ENCODE results near the gene HIVEP3. TPM values are rescaled to one million over a fixed set of nuclear protein-coding genes. Genes with fewer than 3 reads are reported as not detected.

HIVEP3 gene
- total and polyA plus RNA-seq, 11 donors: 3.2 to 11.9 (median 5.0) TPM

- H3K27ac ChIP-seq: peak overlapping the region in 2 of 12 donors; percentile 8 to 34
- WGBS, 4 donors: 31 to 59% (median 46%) methylated on average over 4 to 5 of the region's 5 CpGs
Observed at GRCh38 chr1:41712695-41713094, 206.0 kb downstream of the HIVEP3 start.

GRCh38 chr1:41712081-41712480, 206.6 kb downstream of the HIVEP3 start:
- peak overlapping the region in 1 of 12 donors; percentile 34 for H3K27ac ChIP-seq

More at GRCh38 chr1:41712695-41713094, 206.0 kb downstream of the HIVEP3 start:
- Histone ChIP-seq H3K27me3 (no peaks in the 10 kb centered on the region), H3K4me3 (no peak overlapping the region), H3K36me3 (no peaks in the 10 kb centered on the region), H3K9me3 (no peaks in the 10 kb centered on the region), H3K4me1 (peaks cover 0 to 30% (median 10%) of the 10 kb centered on the region in 12 donors)
- DNase-seq: peak in 3 of 5 donors; percentile 41 to 68 (median 66)
- no peak for TF ChIP-seq POLR2A (IDR thresholded peaks at IDR 0.05)
- TF ChIP-seq CTCF (IDR thresholded peaks at IDR 0.05): no peak
- intact Hi-C loops (cut with DNase I): no loop called here
- peak; percentile 18 to 67 (median 42) for ATAC-seq

GRCh38 chr1:41711581-41711980, 207.1 kb downstream of the HIVEP3 start:
- Histone ChIP-seq H3K4me1 (peaks cover 0 to 30% (median 10%) of the 10 kb centered on the region in 12 donors), H3K27ac (no peak overlapping the region), H3K9me3 (no peaks in the 10 kb centered on the region), H3K4me3 (no peak overlapping the region), H3K27me3 (no peaks in the 10 kb centered on the region), H3K36me3 (no peaks in the 10 kb centered on the region)
- DNase-seq (no peak), ATAC-seq (no peak)
- 85 to 96% (median 88%) methylated on average over 12 of the region's 12 CpGs for WGBS, 4 donors
- intact Hi-C loops (cut with DNase I): no loop called here
- TF ChIP-seq CTCF (IDR thresholded peaks at IDR 0.05) (no peak), POLR2A (IDR thresholded peaks at IDR 0.05) (no peak)

More at GRCh38 chr1:41712081-41712480, 206.6 kb downstream of the HIVEP3 start:
- no peaks in the 10 kb centered on the region for H3K9me3 ChIP-seq
- H3K4me3 ChIP-seq: no peak overlapping the region
- DNase-seq (no peak), ATAC-seq (peak in 1 of 4 donors; percentile 26)
- no peaks in the 10 kb centered on the region for H3K27me3 ChIP-seq
- WGBS, 4 donors: 93 to 96% (median 94%) methylated on average over 9 to 12 of the region's 12 CpGs
- intact Hi-C loops (cut with DNase I): no loop called here
- H3K36me3 ChIP-seq: no peaks in the 10 kb centered on the region
- TF ChIP-seq CTCF (IDR thresholded peaks at IDR 0.05) (no peak), POLR2A (IDR thresholded peaks at IDR 0.05) (no peak)
- H3K4me1 ChIP-seq: peaks cover 0 to 30% (median 10%) of the 10 kb centered on the region in 12 donors

GRCh38 chr1:41710980-41711379, 207.7 kb downstream of the HIVEP3 start:
- intact Hi-C loops (cut with DNase I): no loop called here
- ATAC-seq (no peak), DNase-seq (no peak)
- H3K27me3 ChIP-seq: no peaks in the 10 kb centered on the region
- no peak overlapping the region for H3K4me3 ChIP-seq
- no peak overlapping the region for H3K27ac ChIP-seq
- H3K36me3 ChIP-seq: no peaks in the 10 kb centered on the region
- TF ChIP-seq POLR2A (IDR thresholded peaks at IDR 0.05) (no peak), CTCF (IDR thresholded peaks at IDR 0.05) (no peak)
- 95 to 99% (median 98%) methylated on average over 8 to 9 of the region's 9 CpGs for WGBS, 4 donors
- H3K9me3 ChIP-seq: no peaks in the 10 kb centered on the region
- peaks cover 0 to 30% (median 10%) of the 10 kb centered on the region in 12 donors for H3K4me1 ChIP-seq

Measured in heart left ventricle (tissue), 16 donors.